Measurements from ENCODE around the gene NFIA.

- TF ChIP-seq CTCF (conservative IDR thresholded peaks at IDR 0.05 in 1 of 2, IDR thresholded peaks at IDR 0.05 in 1 of 2; ENCODE audit: low read depth in 1 of 2, low read length in 2 of 2): no peak
- TF ChIP-seq EZH2 (IDR thresholded peaks at IDR 0.05; ENCODE audit: low read length, missing control alignments): no peak
These were observed 351.9 kb downstream of the NFIA start for GRCh38 chr1:61434276-61434675.

All from fibroblast of lung (primary cell).